HEK293T (cell line): Measurements from ENCODE around the gene DLX3.

ENCODE experiments used
- CTCF ChIA-PET: fragments of 350-600 bp; formaldehyde crosslinking; extraction: SDS; loops from one replicate; lab custom pipeline; 2021; ENCODE audit warnings: antibody characterized with exemption, inconsistent platforms; lab: Yijun Ruan, JAX
- POLR2A ChIA-PET: fragments of 350-600 bp; formaldehyde crosslinking; extraction: SDS; loops from one replicate; lab custom pipeline; 2020; ENCODE audit warnings: antibody characterized with exemption, inconsistent platforms; lab: Yijun Ruan, JAX
- DNase-seq: peaks from one replicate; pipeline ENCODE4 v3.0.0; 2012; ENCODE audit warnings: mixed read lengths; ENCODE audit errors: extremely low spot score
- ARNT ChIP-seq: fragments of 450-650 bp; IDR thresholded peaks from 2 replicates; pipeline ENCODE4 v1.6.1; 2017; ENCODE audit warnings: mild to moderate bottlenecking
- BHLHE40 ChIP-seq: fragments of 450-650 bp; IDR thresholded peaks from 2 replicates; pipeline ENCODE4 v1.6.1; 2016; ENCODE audit warnings: mild to moderate bottlenecking, moderate library complexity, borderline replicate concordance
- CTBP1 ChIP-seq: fragments of 450-650 bp; IDR thresholded peaks from 2 replicates; pipeline ENCODE4 v1.6.1; 2016; ENCODE audit warnings: borderline replicate concordance
- ELF4 ChIP-seq: fragments of 450-650 bp; IDR thresholded peaks from 2 replicates; pipeline ENCODE4 v1.6.1; 2017; ENCODE audit warnings: antibody characterized with exemption
- FOXA1 ChIP-seq: fragments of 450-650 bp; IDR thresholded peaks from 2 replicates; pipeline ENCODE4 v1.6.1; 2016; ENCODE audit warnings: mild to moderate bottlenecking
- FOXK2 ChIP-seq: fragments of 450-650 bp; IDR thresholded peaks from 2 replicates; pipeline ENCODE4 v1.6.1; 2016; ENCODE audit warnings: mild to moderate bottlenecking
- FOXM1 ChIP-seq: fragments of 450-650 bp; IDR thresholded peaks from 2 replicates; pipeline ENCODE4 v1.6.1; 2017; ENCODE audit warnings: mild to moderate bottlenecking, borderline replicate concordance
- HDGF ChIP-seq: fragments of 450-650 bp; IDR thresholded peaks from 2 replicates; pipeline ENCODE4 v1.6.1; 2017; ENCODE audit warnings: antibody characterized with exemption, borderline replicate concordance
- L3MBTL2 ChIP-seq: fragments of 450-650 bp; conservative IDR thresholded peaks from 2 replicates; pipeline ENCODE4 v1.6.1; 2016; ENCODE audit warnings: mild to moderate bottlenecking
- LEF1 ChIP-seq: fragments of 450-650 bp; IDR thresholded peaks from 2 replicates; pipeline ENCODE4 v1.6.1; 2017; ENCODE audit warnings: mild to moderate bottlenecking, borderline replicate concordance
- NFRKB ChIP-seq: fragments of 450-650 bp; IDR thresholded peaks from 2 replicates; pipeline ENCODE4 v1.6.1; 2016; ENCODE audit warnings: mild to moderate bottlenecking, moderate library complexity
- SP1 ChIP-seq: fragments of 450-650 bp; IDR thresholded peaks from 2 replicates; pipeline ENCODE4 v1.6.1; 2017
- SUZ12 ChIP-seq: fragments of 450-650 bp; IDR thresholded peaks from 2 replicates; pipeline ENCODE4 v1.6.1; 2016; ENCODE audit warnings: mild to moderate bottlenecking
- TARDBP ChIP-seq: fragments of 450-650 bp; IDR thresholded peaks from 2 replicates; pipeline ENCODE4 v1.6.1; 2016
- ZNF384 ChIP-seq: fragments of 450-650 bp; IDR thresholded peaks from 2 replicates; pipeline ENCODE4 v1.6.1; 2016
- TF ChIP-seq, protein P1 (sequence below): fragments of 450-650 bp; IDR thresholded peaks from 2 replicates; pipeline ENCODE4 v1.6.1; 2016

DLX3 gene

GRCh38 chr17:49951362-49952082, 43.5 kb downstream of the DLX3 start:
- POLR2A ChIA-PET: interaction anchor here (0.7 kb wide), 1 partner anchor 916 kb away, joined by 4 read pairs; no protein-coding TSS in a partner anchor
- no peak for DNase-seq
- CTCF ChIA-PET: interaction anchor here (0.6 to 4.1 kb wide), 13 partner anchors 8 to 241 kb away, joined by 3 to 72 read pairs (median 7); partner anchors contain the start of genes DLX3 and DLX4
- no peak for TF ChIP-seq NFRKB
- no peak for TF ChIP-seq FOXK2
- no peak for TF ChIP-seq FOXM1
- TF ChIP-seq HDGF: no peak
- TF ChIP-seq L3MBTL2: no peak
- no peak for TF ChIP-seq LEF1
- TF ChIP-seq ZNF384: no peak
- no peak for TF ChIP-seq BHLHE40
- TF ChIP-seq FOXA1: no peak
- TF ChIP-seq, protein P1, sequence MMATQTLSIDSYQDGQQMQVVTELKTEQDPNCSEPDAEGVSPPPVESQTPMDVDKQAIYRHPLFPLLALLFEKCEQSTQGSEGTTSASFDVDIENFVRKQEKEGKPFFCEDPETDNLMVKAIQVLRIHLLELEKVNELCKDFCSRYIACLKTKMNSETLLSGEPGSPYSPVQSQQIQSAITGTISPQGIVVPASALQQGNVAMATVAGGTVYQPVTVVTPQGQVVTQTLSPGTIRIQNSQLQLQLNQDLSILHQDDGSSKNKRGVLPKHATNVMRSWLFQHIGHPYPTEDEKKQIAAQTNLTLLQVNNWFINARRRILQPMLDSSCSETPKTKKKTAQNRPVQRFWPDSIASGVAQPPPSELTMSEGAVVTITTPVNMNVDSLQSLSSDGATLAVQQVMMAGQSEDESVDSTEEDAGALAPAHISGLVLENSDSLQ: no peak
- no peak for TF ChIP-seq ARNT

- POLR2A ChIA-PET: no interaction called here
- DNase-seq: no peak
- no peak for TF ChIP-seq ZNF384
- TF ChIP-seq ARNT: no peak
- no peak for TF ChIP-seq ELF4
- TF ChIP-seq SUZ12: no peak
- TF ChIP-seq, protein P1: no peak
- TF ChIP-seq NFRKB: no peak
- TF ChIP-seq CTBP1: no peak
- TF ChIP-seq TARDBP: no peak
- no peak for TF ChIP-seq FOXK2
- no peak for TF ChIP-seq FOXM1
- no peak for TF ChIP-seq BHLHE40
- TF ChIP-seq SP1: no peak
- TF ChIP-seq L3MBTL2: no peak
- no peak for TF ChIP-seq HDGF
- no peak for TF ChIP-seq LEF1
- CTCF ChIA-PET: interaction anchor here (1.0 to 2.1 kb wide), 2 partner anchors 46 to 48 kb away, joined by 3 to 4 read pairs; partner anchors contain the start of gene DLX3
These were observed 45.4 kb downstream of the DLX3 start for GRCh38 chr17:49949634-49950033.

DNA sequence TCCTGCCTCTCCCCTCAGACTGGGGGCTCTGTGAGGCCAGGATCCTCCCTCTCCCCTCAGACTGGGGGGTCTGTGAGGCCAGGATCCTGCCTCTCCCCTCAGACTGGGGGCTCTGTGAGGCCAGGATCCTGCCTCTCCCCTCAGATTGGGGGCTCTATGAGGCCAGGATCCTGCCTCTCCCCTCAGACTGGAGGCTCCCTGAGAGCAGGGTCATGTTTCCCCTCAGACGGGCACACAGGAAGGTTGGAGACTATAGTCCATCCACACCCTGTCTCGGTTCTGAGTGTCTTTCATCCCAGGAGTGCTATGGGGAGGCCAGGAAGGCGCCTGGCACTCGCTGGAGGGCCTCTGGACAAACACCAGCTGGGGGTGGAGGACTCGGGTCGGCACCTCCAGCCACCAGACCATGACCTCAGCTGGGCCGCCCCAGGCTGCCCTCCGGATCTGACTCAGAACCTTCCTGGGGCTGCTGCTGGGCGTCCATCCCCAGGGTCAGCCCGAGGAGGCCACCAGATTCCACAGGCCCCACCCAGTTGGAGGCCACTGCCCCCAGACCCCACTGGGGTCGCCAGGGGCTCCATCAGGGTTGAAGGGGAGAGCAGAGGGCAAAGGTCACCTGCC, 48.0 kb downstream of the DLX3 start:
- no peak for TF ChIP-seq LEF1
- TF ChIP-seq ELF4: no peak
- TF ChIP-seq NFRKB: no peak
- no peak for TF ChIP-seq L3MBTL2
- no peak for TF ChIP-seq FOXK2
- TF ChIP-seq TARDBP: no peak
- TF ChIP-seq, protein P1: no peak
- TF ChIP-seq FOXA1: no peak
- TF ChIP-seq HDGF: no peak
- no peak for TF ChIP-seq SUZ12
- no peak for TF ChIP-seq CTBP1
- TF ChIP-seq SP1: no peak
- no peak for TF ChIP-seq ARNT
- no peak for TF ChIP-seq ZNF384
- TF ChIP-seq BHLHE40: no peak
- TF ChIP-seq FOXM1: no peak
- POLR2A ChIA-PET: no interaction called here
- CTCF ChIA-PET: interaction anchor here (0.6 to 2.0 kb wide), 3 partner anchors 8 to 50 kb away, joined by 4 to 5 read pairs (median 5); no protein-coding TSS in a partner anchor
- DNase-seq: no peak

GRCh38 chr17:49946208-49946607, 48.8 kb downstream of the DLX3 start:
- ChIA-PET CTCF (interaction anchor here (0.6 to 2.0 kb wide), 3 partner anchors 10 to 416 kb away, joined by 3 to 5 read pairs (median 4); no protein-coding TSS in a partner anchor), POLR2A (no interaction called here)
- no peak for DNase-seq
- TF ChIP-seq HDGF (no peak), ZNF384 (no peak), FOXM1 (no peak), TARDBP (no peak), BHLHE40 (no peak), NFRKB (no peak), CTBP1 (no peak), FOXK2 (no peak), LEF1 (no peak), ELF4 (no peak), L3MBTL2 (no peak)
- TF ChIP-seq, protein P1: no peak
